Uterus (tissue), 2 donors: ENCODE measurements around the gene ZNG1C.
"Not testable (repeated sequence)": the region's sequence is repeated elsewhere in the genome, so short reads cannot be mapped to it uniquely, and the experiment has no call there.

Experiments
- POLR2A ChIP-seq, 2 donors: fragments of 450-650 bp; IDR thresholded peaks; one replicate each; pipeline ENCODE4 v1.6.1; 2016; ENCODE audit warnings: antibody characterized with exemption in 2 of 2, mild to moderate bottlenecking in 1 of 2, moderate library complexity in 1 of 2
- TF ChIP-seq, protein P1 (sequence below), 4 experiments: fragments of 200-600 bp in 2 of 4; fragments of 450-650 bp in 2 of 4; sonication (generic) in 2 of 4; IDR thresholded peaks; one replicate each; pipeline ENCODE4 v1.5.1; 2016 to 2019; ENCODE audit warnings: antibody characterized with exemption in 4 of 4, mild to moderate bottlenecking in 2 of 4, moderate library complexity in 1 of 4

DNA sequence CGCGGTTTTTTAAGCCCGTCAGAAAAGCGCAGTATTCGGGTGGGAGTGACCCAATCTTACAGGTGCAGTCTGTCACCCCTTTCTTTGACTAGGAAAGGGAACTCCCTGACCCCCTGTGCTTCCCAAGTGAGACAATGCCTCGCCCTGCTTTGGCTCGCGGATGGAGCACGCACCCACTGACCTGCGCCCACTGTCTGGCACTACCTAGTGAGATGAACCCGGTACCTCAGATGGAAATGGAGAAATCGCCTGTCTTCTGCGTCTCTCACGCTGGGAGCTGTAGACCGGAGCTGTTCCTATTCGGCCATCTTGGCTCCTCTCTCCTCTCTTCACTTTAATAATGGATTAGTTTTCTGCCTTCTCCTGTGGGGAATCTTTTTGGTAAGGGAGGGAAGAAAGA, 39.3 kb downstream of the ZNG1C start:
- TF ChIP-seq, protein P1, sequence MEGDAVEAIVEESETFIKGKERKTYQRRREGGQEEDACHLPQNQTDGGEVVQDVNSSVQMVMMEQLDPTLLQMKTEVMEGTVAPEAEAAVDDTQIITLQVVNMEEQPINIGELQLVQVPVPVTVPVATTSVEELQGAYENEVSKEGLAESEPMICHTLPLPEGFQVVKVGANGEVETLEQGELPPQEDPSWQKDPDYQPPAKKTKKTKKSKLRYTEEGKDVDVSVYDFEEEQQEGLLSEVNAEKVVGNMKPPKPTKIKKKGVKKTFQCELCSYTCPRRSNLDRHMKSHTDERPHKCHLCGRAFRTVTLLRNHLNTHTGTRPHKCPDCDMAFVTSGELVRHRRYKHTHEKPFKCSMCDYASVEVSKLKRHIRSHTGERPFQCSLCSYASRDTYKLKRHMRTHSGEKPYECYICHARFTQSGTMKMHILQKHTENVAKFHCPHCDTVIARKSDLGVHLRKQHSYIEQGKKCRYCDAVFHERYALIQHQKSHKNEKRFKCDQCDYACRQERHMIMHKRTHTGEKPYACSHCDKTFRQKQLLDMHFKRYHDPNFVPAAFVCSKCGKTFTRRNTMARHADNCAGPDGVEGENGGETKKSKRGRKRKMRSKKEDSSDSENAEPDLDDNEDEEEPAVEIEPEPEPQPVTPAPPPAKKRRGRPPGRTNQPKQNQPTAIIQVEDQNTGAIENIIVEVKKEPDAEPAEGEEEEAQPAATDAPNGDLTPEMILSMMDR (IDR thresholded peaks at IDR 0.05): not testable (repeated sequence)
- TF ChIP-seq POLR2A (IDR thresholded peaks at IDR 0.05): not testable (repeated sequence)
